Tibial nerve (tissue), 4 donors: Measurements from ENCODE around the gene MIX23.

Experiments
- CTCF ChIP-seq, 5 experiments: fragments of 200-600 bp in 3 of 5; fragments of 450-650 bp in 2 of 5; sonication (generic) in 3 of 5; IDR thresholded peaks; one replicate each; pipeline ENCODE4 v1.5.1; 2016 to 2019; ENCODE audit warnings: antibody characterized with exemption in 5 of 5, mild to moderate bottlenecking in 3 of 5, moderate library complexity in 2 of 5
- EP300 ChIP-seq, 2 donors: sonication (generic); formaldehyde crosslinking; IDR thresholded peaks; one replicate each; pipeline ENCODE4 v1.6.1; 2017; ENCODE audit warnings: antibody characterized with exemption in 2 of 2, mild to moderate bottlenecking in 1 of 2
- POLR2A ChIP-seq, 2 donors: fragments of 450-650 bp; IDR thresholded peaks; one replicate each; pipeline ENCODE4 v1.6.1; 2017; ENCODE audit warnings: antibody characterized with exemption in 2 of 2, mild to moderate bottlenecking in 2 of 2, moderate library complexity in 2 of 2

GRCh38 chr3:122409446-122409845 lies 26.4 kb upstream of the MIX23 start:
- no peak for TF ChIP-seq CTCF (IDR thresholded peaks at IDR 0.05)
- no peak for TF ChIP-seq POLR2A (IDR thresholded peaks at IDR 0.05)
- no peak for TF ChIP-seq EP300 (IDR thresholded peaks at IDR 0.05)
